HG03571 (cell line): Measurements from ENCODE around the gene PROKR1.

Source experiments
- ATAC-seq: cut with Tn5 transposase; IDR thresholded peaks from one replicate; pipeline ENCODE4 v1.9.1; 2021; ENCODE audit not compliant: unreplicated experiment

Gene PROKR1

DNA sequence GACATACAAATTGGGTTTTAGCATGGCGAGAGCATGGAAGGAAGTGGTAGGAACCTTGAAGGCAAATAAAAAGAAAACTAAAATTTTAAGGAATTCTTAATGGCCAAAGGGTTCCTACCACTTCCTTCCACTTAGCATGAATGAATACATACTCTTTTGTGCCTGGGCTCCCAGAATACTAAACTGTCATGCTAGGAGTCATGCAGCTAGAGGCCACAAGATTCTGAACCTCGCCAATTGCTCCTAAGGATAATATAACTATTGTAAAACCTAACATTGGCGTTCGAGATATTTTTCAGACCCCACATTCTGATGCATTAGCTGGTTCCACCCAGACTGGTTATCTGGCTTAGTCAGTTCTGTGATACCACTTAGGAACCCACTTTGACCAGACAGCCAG, 52.6 kb downstream of the PROKR1 start:
- no peak for ATAC-seq

DNA sequence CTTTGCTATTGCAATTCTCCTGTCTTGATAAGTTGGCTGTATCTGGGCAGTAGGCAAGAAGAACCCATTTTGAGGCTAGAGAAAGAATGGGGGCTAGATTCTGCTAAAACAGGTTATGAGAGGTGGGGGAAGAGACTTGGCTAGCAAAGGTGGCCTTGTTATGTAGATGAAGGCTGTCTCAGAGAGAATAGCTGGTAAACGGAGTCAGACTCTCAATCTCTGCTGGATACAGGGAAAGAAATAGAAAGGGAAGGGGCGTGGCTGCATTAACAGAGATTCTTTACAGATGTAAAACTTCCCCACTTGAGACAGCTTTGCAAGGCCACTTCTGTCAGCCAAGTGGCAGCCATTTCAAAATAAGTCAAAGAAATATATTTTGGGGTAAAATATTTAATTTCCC, 53.2 kb downstream of the PROKR1 start:
- ATAC-seq: no peak

DNA sequence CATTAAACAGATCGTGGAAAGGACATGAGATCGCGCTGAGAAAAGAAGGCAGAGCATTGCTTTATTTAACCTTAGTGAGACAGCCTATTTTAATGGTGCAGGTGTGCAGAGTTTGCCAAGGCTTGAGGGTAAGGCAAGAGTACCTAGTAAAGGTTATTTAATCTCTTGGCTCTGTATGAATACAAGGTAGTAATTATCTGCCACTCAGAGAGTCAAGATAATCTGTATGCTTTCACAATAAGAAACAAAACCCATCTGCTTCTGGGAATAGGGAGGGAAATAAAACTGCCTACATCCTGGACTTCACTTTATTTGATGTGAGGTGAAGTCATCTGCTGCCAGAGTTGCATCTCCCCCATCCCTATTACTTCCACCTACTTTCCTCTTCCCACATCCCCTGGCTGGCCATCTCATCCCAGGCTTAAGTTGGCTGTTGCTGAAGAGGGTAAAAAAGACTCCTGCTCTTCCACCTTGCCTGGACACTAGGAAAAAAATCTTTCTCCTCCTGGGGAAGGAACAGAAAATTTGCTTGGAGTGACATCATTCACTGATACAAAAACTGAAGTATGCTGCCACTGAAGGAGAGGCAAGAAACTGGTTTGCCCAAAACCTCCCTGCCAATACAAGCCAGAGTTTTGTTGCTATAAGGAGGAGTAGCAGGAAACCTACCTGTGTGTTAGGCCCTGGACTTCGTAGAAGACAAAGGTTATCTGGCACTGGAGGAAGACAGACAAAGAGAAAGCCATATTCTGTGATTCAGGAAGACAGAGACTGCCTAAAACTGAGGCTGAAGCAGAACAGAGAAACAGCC, 55.4 kb downstream of the PROKR1 start:
- ATAC-seq: no peak

DNA sequence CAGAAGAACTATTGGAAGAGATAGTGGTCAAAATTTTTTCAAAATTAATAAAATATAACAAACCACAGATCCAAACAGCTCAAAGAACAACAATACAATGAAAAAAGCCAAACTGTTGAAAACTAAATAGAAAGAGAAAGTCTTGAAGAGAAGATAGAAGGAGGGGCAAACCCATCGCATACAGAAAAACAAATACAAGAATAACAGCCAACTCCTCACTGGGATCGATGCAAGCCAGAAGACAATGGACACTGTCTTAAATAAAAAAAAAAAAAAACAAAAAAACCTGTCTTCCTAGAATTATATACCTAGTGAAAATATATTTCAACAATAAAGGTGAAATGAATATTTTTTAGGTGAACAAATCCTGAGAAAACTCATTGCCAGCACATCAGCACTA, 57.2 kb downstream of the PROKR1 start:
- ATAC-seq: no peak

DNA sequence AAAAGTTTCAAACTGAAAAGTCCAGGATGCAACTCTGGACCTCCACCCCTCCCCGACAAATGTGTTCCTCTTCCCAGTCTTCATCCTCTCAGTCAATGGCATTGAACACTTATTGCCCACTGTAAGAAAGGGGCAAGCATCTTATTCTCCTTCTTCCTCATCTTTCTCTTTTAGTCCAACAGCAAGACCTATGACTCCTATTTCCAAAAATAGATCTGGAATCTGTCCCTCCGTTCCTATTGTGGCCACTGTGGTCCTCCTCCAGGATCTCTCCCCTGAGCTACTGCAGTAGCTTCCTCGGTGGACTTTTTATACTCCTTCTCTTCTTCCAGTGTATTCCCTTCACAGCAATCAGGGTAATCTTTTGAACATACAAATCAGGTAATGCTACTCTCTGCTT, 63.3 kb downstream of the PROKR1 start:
- ATAC-seq: no peak
